ENCODE results near the gene ROBO1. TPM values are rescaled to one million over a fixed set of nuclear protein-coding genes. Genes with fewer than 3 reads are reported as not detected.
"Not testable (repeated sequence)": the region's sequence is repeated elsewhere in the genome, so short reads cannot be mapped to it uniquely, and the experiment has no call there.

ROBO1 gene
- total RNA-seq, 2 experiments from 2014 or later: 0.12 to 0.20 TPM

DNA sequence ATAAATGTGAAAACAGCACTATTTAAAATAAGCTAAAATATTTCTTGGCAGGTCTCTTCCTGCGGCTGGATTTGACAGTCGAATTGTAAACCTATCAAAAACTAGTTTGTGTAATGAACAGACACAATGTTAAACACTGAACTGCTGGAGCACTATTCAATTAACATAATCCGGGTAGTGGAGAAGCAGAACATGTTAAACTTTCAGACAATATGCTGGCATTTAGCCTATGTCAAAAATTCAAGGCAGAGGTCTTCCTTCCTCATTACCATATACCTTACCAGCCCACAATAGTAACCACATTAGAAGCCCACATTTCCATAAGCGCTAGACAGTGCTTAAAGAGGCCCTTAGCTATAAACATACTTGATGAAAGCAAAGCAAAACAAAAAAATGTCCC is 1042.9 kb downstream of the ROBO1 start:
- Mint-ChIP-seq H3K27me3 (ENCODE audit: low read depth) (no peaks in the 10 kb centered on the region), H3K4me3 (no peak overlapping the region), H3K27ac (no peak overlapping the region), H3K9me3 (peaks cover under 1% of the 10 kb centered on the region), H3K36me3 (ENCODE audit: low read depth) (no peaks in the 10 kb centered on the region), H3K4me1 (ENCODE audit: low read depth) (no peaks in the 10 kb centered on the region)
- DNase-seq: no peak
- CTCF ChIA-PET: no interaction called here
- intact Hi-C loops (cut with micrococcal nuclease): no loop called here

GRCh38 chr3:78724364-78724763 is 1043.4 kb downstream of the ROBO1 start:
- H3K36me3 Mint-ChIP-seq (ENCODE audit: low read depth); H3K27ac Mint-ChIP-seq; H3K4me1 Mint-ChIP-seq (ENCODE audit: low read depth); H3K9me3 Mint-ChIP-seq; H3K27me3 Mint-ChIP-seq (ENCODE audit: low read depth); H3K4me3 Mint-ChIP-seq; DNase-seq; intact Hi-C loops (cut with micrococcal nuclease); CTCF ChIA-PET: not testable (repeated sequence)

DNA sequence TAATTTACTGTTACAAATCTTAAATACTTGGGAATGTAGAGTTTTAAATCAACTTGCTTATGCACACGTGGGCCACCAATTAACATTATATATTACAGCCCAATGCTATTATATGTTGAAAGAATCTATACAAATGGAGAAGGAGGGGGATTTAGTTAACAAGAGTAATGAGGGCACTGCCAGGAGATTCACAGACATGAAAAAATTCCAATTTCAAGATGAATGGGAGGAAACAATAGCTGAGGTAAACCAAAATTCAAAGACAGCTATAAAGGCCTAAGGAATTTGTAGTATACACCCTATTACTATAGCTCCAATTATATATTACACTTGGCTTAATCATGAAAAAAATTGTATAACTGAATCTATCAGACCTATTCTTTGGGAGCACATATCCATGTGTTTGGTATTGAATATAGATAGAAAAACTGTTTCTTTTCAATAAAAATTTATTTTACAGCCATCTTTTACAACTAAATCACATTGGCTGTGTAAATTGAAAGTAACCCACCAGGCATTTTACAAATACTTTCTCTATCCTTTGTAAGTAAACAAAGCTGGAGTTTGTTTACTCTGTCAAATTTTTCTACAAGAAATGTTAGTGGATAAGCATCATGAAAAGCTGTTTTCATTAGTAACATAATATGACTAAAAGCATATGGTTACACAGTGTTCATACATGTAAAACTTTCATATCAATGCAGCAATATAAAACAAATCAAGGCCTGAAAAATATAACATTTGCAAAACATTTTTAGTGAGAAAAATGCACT is 1045.8 kb downstream of the ROBO1 start:
- CTCF ChIA-PET: no interaction called here
- Mint-ChIP-seq H3K4me3 (no peak overlapping the region), H3K27me3 (ENCODE audit: low read depth) (no peaks in the 10 kb centered on the region)

GRCh38 chr3:78718707-78719106 is 1049.1 kb downstream of the ROBO1 start:
- DNase-seq: no peak
- intact Hi-C loops (cut with micrococcal nuclease): no loop called here

More for the DNA sequence above, 1045.8 kb downstream of the ROBO1 start:
- Mint-ChIP-seq H3K4me1 (ENCODE audit: low read depth) (no peaks in the 10 kb centered on the region), H3K36me3 (ENCODE audit: low read depth) (no peaks in the 10 kb centered on the region), H3K9me3 (no peaks in the 10 kb centered on the region), H3K27ac (no peak overlapping the region)
- intact Hi-C loops (cut with micrococcal nuclease): no loop called here
- no peak for DNase-seq

GRCh38 chr3:78717041-78717440 is 1050.8 kb downstream of the ROBO1 start:
- no peaks in the 10 kb centered on the region for H3K4me1 Mint-ChIP-seq (ENCODE audit: low read depth)
- no peaks in the 10 kb centered on the region for H3K36me3 Mint-ChIP-seq (ENCODE audit: low read depth)
- CTCF ChIA-PET: interaction anchor here (0.6 kb wide), 1 partner anchor 271 kb away, joined by 3 read pairs; no protein-coding TSS in a partner anchor
- no peak for DNase-seq
- no peaks in the 10 kb centered on the region for H3K9me3 Mint-ChIP-seq
- no peak overlapping the region for H3K27ac Mint-ChIP-seq
- intact Hi-C loops (cut with micrococcal nuclease): no loop called here
- H3K27me3 Mint-ChIP-seq (ENCODE audit: low read depth): no peaks in the 10 kb centered on the region
- no peak overlapping the region for H3K4me3 Mint-ChIP-seq

More at GRCh38 chr3:78718707-78719106, 1049.1 kb downstream of the ROBO1 start:
- CTCF ChIA-PET: no interaction called here
- H3K4me1 Mint-ChIP-seq (ENCODE audit: low read depth): no peaks in the 10 kb centered on the region
- H3K9me3 Mint-ChIP-seq: no peaks in the 10 kb centered on the region
- no peak overlapping the region for H3K4me3 Mint-ChIP-seq
- no peaks in the 10 kb centered on the region for H3K27me3 Mint-ChIP-seq (ENCODE audit: low read depth)
- H3K27ac Mint-ChIP-seq: no peak overlapping the region
- no peaks in the 10 kb centered on the region for H3K36me3 Mint-ChIP-seq (ENCODE audit: low read depth)

GRCh38 chr3:78712941-78713340 is 1054.9 kb downstream of the ROBO1 start:
- CTCF ChIA-PET: no interaction called here
- intact Hi-C loops (cut with micrococcal nuclease): no loop called here
- no peaks in the 10 kb centered on the region for H3K27me3 Mint-ChIP-seq (ENCODE audit: low read depth)
- no peaks in the 10 kb centered on the region for H3K9me3 Mint-ChIP-seq
- H3K4me3 Mint-ChIP-seq: no peak overlapping the region
- H3K27ac Mint-ChIP-seq: no peak overlapping the region
- H3K36me3 Mint-ChIP-seq (ENCODE audit: low read depth): no peaks in the 10 kb centered on the region
- no peak for DNase-seq
- H3K4me1 Mint-ChIP-seq (ENCODE audit: low read depth): no peaks in the 10 kb centered on the region

GRCh38 chr3:78712270-78712669 is 1055.5 kb downstream of the ROBO1 start:
- no peak overlapping the region for H3K27ac Mint-ChIP-seq
- no peaks in the 10 kb centered on the region for H3K36me3 Mint-ChIP-seq (ENCODE audit: low read depth)
- CTCF ChIA-PET: no interaction called here
- intact Hi-C loops (cut with micrococcal nuclease): no loop called here
- no peak for DNase-seq
- no peaks in the 10 kb centered on the region for H3K9me3 Mint-ChIP-seq
- H3K4me3 Mint-ChIP-seq: no peak overlapping the region
- no peaks in the 10 kb centered on the region for H3K27me3 Mint-ChIP-seq (ENCODE audit: low read depth)
- no peaks in the 10 kb centered on the region for H3K4me1 Mint-ChIP-seq (ENCODE audit: low read depth)

GRCh38 chr3:78708565-78709073 is 1059.2 kb downstream of the ROBO1 start:
- Mint-ChIP-seq H3K4me1 (ENCODE audit: low read depth) (no peaks in the 10 kb centered on the region), H3K4me3 (no peak overlapping the region), H3K27me3 (ENCODE audit: low read depth) (no peaks in the 10 kb centered on the region), H3K9me3 (peaks cover 2% of the 10 kb centered on the region), H3K27ac (no peak overlapping the region), H3K36me3 (ENCODE audit: low read depth) (no peaks in the 10 kb centered on the region)
- CTCF ChIA-PET: no interaction called here
- intact Hi-C loops (cut with micrococcal nuclease): no loop called here
- no peak for DNase-seq

GRCh38 chr3:78707609-78708008 is 1060.2 kb downstream of the ROBO1 start:
- Mint-ChIP-seq H3K4me3 (no peak overlapping the region), H3K27ac (no peak overlapping the region), H3K9me3 (peaks cover 2% of the 10 kb centered on the region), H3K4me1 (ENCODE audit: low read depth) (no peaks in the 10 kb centered on the region), H3K27me3 (ENCODE audit: low read depth) (no peaks in the 10 kb centered on the region), H3K36me3 (ENCODE audit: low read depth) (no peaks in the 10 kb centered on the region)
- DNase-seq: no peak
- intact Hi-C loops (cut with micrococcal nuclease): no loop called here
- CTCF ChIA-PET: no interaction called here

- CTCF ChIA-PET: no interaction called here
- Mint-ChIP-seq H3K4me1 (ENCODE audit: low read depth) (no peaks in the 10 kb centered on the region), H3K4me3 (no peak overlapping the region), H3K36me3 (ENCODE audit: low read depth) (no peaks in the 10 kb centered on the region), H3K27me3 (ENCODE audit: low read depth) (no peaks in the 10 kb centered on the region), H3K27ac (no peak overlapping the region), H3K9me3 (peaks cover 2% of the 10 kb centered on the region)
- intact Hi-C loops (cut with micrococcal nuclease): no loop called here
- no peak for DNase-seq
Measured at GRCh38 chr3:78706906-78707523, 1060.8 kb downstream of the ROBO1 start.

DNA sequence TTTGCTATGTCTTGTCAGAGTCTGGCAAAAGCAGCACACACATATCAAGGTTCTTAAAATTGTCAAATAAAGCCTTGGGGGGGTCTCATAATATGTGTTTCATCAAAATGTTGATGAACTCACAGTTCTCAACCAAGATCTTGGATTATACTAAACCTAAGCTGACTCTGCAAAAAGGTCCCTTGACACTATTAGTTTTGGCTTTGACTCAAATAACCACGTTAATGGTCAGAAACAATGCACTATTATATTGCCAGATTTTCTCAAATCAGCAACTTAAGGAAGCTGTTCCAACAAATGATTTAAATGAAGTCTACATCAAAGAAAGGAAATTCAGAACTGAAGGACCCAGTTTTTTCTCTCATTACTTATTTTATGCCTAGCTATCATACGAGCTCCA is 1063.9 kb downstream of the ROBO1 start:
- Mint-ChIP-seq H3K36me3 (ENCODE audit: low read depth) (no peaks in the 10 kb centered on the region), H3K4me3 (no peak overlapping the region), H3K9me3 (peaks cover 4% of the 10 kb centered on the region), H3K27ac (no peak overlapping the region), H3K27me3 (ENCODE audit: low read depth) (no peaks in the 10 kb centered on the region), H3K4me1 (ENCODE audit: low read depth) (no peaks in the 10 kb centered on the region)
- intact Hi-C loops (cut with micrococcal nuclease): no loop called here
- CTCF ChIA-PET: no interaction called here
- no peak for DNase-seq

DNA sequence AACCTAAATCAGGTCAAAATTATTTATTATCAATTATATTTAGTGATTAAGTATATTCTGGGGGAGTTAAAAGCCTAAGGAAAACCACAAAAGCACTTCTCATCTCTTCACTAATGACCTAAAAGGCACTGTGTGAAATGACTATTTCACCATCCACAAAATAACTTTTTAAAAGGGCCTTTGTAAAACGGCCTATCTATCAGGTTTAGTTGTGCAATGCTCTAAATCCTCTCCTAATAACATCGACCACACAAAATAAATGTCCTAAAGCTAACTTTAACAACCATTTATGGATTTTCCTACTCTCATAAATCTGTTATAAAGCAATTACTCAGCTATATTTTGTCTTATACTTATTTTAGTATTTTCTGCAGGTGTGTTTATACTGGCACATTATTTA is 1066.3 kb downstream of the ROBO1 start:
- CTCF ChIA-PET: no interaction called here
- H3K27me3 Mint-ChIP-seq (ENCODE audit: low read depth): no peaks in the 10 kb centered on the region
- H3K9me3 Mint-ChIP-seq: peaks cover 3% of the 10 kb centered on the region

GRCh38 chr3:78698431-78698830 is 1069.4 kb downstream of the ROBO1 start:
- Mint-ChIP-seq H3K4me1 (ENCODE audit: low read depth) (no peaks in the 10 kb centered on the region), H3K4me3 (no peak overlapping the region), H3K27ac (no peak overlapping the region), H3K9me3 (peaks cover 2% of the 10 kb centered on the region), H3K27me3 (ENCODE audit: low read depth) (no peaks in the 10 kb centered on the region), H3K36me3 (ENCODE audit: low read depth) (no peaks in the 10 kb centered on the region)
- intact Hi-C loops (cut with micrococcal nuclease): no loop called here
- CTCF ChIA-PET: interaction anchor here (0.6 kb wide), 1 partner anchor 828 kb away, joined by 3 read pairs; no protein-coding TSS in a partner anchor
- no peak for DNase-seq

More for the DNA sequence above, 1066.3 kb downstream of the ROBO1 start:
- intact Hi-C loops (cut with micrococcal nuclease): no loop called here
- DNase-seq: no peak
- no peaks in the 10 kb centered on the region for H3K4me1 Mint-ChIP-seq (ENCODE audit: low read depth)
- no peak overlapping the region for H3K27ac Mint-ChIP-seq
- no peak overlapping the region for H3K4me3 Mint-ChIP-seq
- H3K36me3 Mint-ChIP-seq (ENCODE audit: low read depth): no peaks in the 10 kb centered on the region

Data from activated naive CD4-positive, alpha-beta T cell treated with anti-CD3 and anti-CD28 coated beads for 36 hours (primary cell).